Activated CD4-positive, alpha-beta memory T cell treated with anti-CD3 and anti-CD28 coated beads, Interleukin-2, amount 10 ng/mL, durations not matched to agents 7 days and 5 days (primary cell): Measurements from ENCODE around the gene F2. TPM values are rescaled to one million over a fixed set of nuclear protein-coding genes. Genes with fewer than 3 reads are reported as not detected.
A peak's percentile ranks its signal among the peaks of the same experiment; 100 is the strongest.

Experiments used
- CTCF ChIA-PET: fragments of 350-600 bp; sonication (Branson Sonifier 250); formaldehyde crosslinking; loops from one replicate; lab custom pipeline; 2021; ENCODE audit warnings: antibody characterized with exemption, inconsistent platforms; lab: Charles Lee
- POLR2A ChIA-PET: fragments of 350-600 bp; sonication (Branson Sonifier 250); formaldehyde crosslinking; loops from one replicate; lab custom pipeline; 2021; ENCODE audit warnings: antibody characterized with exemption; lab: Charles Lee
- DNase-seq: peaks from one replicate; pipeline ENCODE4 v3.0.0-alpha.2; 2020
- H3K27ac Mint-ChIP-seq: one replicate; pipeline ENCODE4 v1.8.0; 2021; ENCODE audit warnings: mild to moderate bottlenecking, mixed read lengths
- H3K27me3 Mint-ChIP-seq: one replicate; pipeline ENCODE4 v1.8.0; 2021; ENCODE audit warnings: mixed read lengths
- H3K36me3 Mint-ChIP-seq: one replicate; pipeline ENCODE4 v1.8.0; 2021; ENCODE audit warnings: low read depth, mixed read lengths
- H3K4me1 Mint-ChIP-seq: one replicate; pipeline ENCODE4 v1.8.0; 2021; ENCODE audit warnings: mixed read lengths
- H3K4me3 Mint-ChIP-seq: one replicate; pipeline ENCODE4 v1.8.0; 2021; ENCODE audit warnings: mild to moderate bottlenecking, mixed read lengths
- H3K9me3 Mint-ChIP-seq: one replicate; pipeline ENCODE4 v1.8.0; 2021; ENCODE audit warnings: mixed read lengths
- total RNA-seq, 2 experiments: library from RNA; stranded (reverse); gene quantifications; one replicate each; pipeline ENCODE4 v1.2.3, GENCODE V29; 2021

Gene F2
- total RNA-seq, 2 experiments from 2014 or later: not detected

DNA sequence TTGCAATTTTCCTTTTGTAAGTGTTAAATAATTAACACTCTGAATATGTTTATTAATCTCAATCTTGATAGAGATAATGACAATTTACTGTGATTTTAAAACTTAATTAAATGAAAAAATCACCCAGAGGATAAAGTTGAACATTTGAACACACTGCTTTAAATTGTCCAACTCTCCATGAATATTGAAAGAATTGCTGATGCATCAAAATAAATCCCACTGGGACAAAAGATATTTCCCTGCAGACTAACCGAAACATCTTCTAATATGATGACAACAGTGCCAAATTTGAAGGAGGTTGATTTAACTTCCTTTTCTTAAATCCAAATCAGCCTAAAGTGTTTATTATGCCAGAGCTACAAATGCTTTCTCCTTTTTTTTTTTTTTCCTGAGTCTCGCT is 47.6 kb downstream of the F2 start:
- Mint-ChIP-seq H3K36me3 (peaks cover 67% of the 10 kb centered on the region), H3K27ac (no peak overlapping the region), H3K27me3 (no peaks in the 10 kb centered on the region), H3K4me1 (no peaks in the 10 kb centered on the region), H3K9me3 (no peaks in the 10 kb centered on the region), H3K4me3 (no peak overlapping the region)
- ChIA-PET CTCF (no interaction called here), POLR2A (no interaction called here)
- DNase-seq: no peak

DNA sequence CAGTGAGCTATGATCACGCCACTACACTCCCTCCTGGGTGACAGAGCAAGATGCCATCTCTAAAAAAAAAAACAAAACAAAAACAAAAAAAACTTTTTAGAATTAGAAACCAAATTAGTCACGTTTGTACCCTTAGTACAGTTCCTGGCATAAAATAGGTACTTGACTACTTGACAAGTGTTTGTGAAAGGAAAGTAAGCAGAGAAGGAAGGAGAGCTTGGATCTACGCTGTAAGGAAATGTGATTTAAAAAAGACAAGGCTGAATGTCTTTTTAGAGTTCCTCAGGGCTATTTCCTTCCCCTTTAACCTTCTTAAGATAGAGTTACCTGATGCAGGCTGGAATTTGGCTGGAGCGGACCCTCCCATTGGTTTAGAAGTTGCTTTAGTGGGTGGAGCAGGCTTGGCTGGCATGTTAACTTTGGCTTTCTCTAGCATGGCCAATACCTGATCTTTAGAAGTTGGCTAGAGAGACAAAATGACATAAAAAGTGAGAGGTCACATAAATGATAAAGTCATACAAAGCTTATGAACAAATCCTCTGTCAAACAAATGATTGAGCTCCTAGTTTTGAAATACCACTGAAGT is 50.7 kb downstream of the F2 start:
- peaks cover 62% of the 10 kb centered on the region for H3K36me3 Mint-ChIP-seq
- no peaks in the 10 kb centered on the region for H3K9me3 Mint-ChIP-seq

DNA sequence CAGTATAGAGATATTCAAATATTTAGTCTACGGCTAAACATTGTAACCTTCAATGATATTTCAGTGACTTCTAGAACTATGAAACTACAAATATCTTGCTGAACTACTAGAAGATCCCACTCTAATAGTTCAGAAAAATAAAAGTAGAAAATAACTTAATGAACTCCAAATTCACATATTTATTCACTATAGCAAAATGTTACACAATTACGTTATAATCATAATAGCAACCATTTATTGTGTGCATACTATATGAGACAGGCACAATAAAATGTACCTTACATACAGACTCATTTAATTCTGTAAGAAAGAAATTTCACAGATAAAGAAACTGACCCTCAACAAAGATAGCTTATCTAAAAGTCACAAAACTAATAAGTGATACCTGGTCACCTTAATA is 57.9 kb downstream of the F2 start:
- POLR2A ChIA-PET: no interaction called here
- CTCF ChIA-PET: no interaction called here
- no peak for DNase-seq
- H3K9me3 Mint-ChIP-seq: no peaks in the 10 kb centered on the region
- peaks cover 80% of the 10 kb centered on the region for H3K36me3 Mint-ChIP-seq
- no peak overlapping the region for H3K4me3 Mint-ChIP-seq
- no peak overlapping the region for H3K27ac Mint-ChIP-seq
- no peaks in the 10 kb centered on the region for H3K27me3 Mint-ChIP-seq
- no peaks in the 10 kb centered on the region for H3K4me1 Mint-ChIP-seq

More for the DNA sequence above, 50.7 kb downstream of the F2 start:
- Mint-ChIP-seq H3K27me3 (no peaks in the 10 kb centered on the region), H3K27ac (peak overlapping the region; percentile 11), H3K4me1 (no peaks in the 10 kb centered on the region), H3K4me3 (no peak overlapping the region)
- ChIA-PET POLR2A (no interaction called here), CTCF (no interaction called here)
- no peak for DNase-seq

DNA sequence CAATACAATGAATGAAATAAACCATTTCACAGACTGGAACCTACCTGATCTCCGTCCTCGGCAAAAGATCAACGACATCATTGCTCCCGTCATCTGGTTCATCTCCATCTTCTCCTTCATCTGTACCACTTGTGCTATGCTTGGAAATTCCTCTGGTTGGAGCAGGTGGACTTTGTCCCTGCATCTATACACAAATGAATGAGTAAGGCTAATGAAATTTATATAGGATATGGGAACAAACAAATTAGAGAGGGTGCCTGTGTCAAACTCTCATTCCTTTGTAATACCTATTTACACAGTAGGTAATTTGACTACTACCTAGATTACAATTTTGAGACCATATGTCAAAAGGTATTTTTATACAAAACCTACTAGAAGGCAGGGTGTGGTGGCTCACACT is 59.4 kb downstream of the F2 start:
- no peaks in the 10 kb centered on the region for H3K9me3 Mint-ChIP-seq

More for the DNA sequence above, 59.4 kb downstream of the F2 start:
- no peak for DNase-seq
- Mint-ChIP-seq H3K27ac (no peak overlapping the region), H3K4me3 (no peak overlapping the region), H3K27me3 (no peaks in the 10 kb centered on the region), H3K4me1 (no peaks in the 10 kb centered on the region), H3K36me3 (peaks cover 83% of the 10 kb centered on the region)
- CTCF ChIA-PET: no interaction called here
- POLR2A ChIA-PET: no interaction called here

Other genes with a start within 250 kb of the F2 start
- gene AMBRA1, start 125.2 kb upstream of the F2 start, total RNA-seq: 10 to 100 TPM; 34.6 to 35.5 TPM
- 1 to 10 TPM; 5.6 to 7.3 TPM for gene HARBI1, start 102.0 kb upstream of the F2 start, total RNA-seq
- 10 to 100 TPM; 70.4 to 72.1 TPM for gene ATG13, start 101.7 kb upstream of the F2 start, total RNA-seq
- gene ARHGAP1, start 18.6 kb upstream of the F2 start, total RNA-seq: 10 to 100 TPM; 77.8 to 79.7 TPM
- 10 to 100 TPM; 17.1 to 17.5 TPM for gene ZNF408, start 18.2 kb upstream of the F2 start, total RNA-seq
- 100 to 1,000 TPM; 157 to 160 TPM for gene CKAP5, start 127.1 kb downstream of the F2 start, total RNA-seq
- under 1 TPM in 1 of 2 experiments, not detected in 1; 0.05 TPM for gene LRP4, start 199.3 kb downstream of the F2 start, total RNA-seq
- gene CSTPP1, start 217.5 kb downstream of the F2 start, total RNA-seq: 10 to 100 TPM; 16.7 to 20.4 TPM